A549 (cell line): ENCODE measurements around the gene LOX. TPM values are rescaled to one million over a fixed set of nuclear protein-coding genes. Genes with fewer than 3 reads are reported as not detected.

Experiments used
- ATAC-seq, 2 experiments: fragments of 200-7000 bp in 1 of 2; fragments of >200 bp in 1 of 2; cut with Nextera tagmentation in 1 of 2; cut with Tn5 transposase in 1 of 2; 3 replicates each; pipeline versions ENCODE4 v1.8.0 to v1.9.1; 2018 to 2020; ENCODE audit warnings: mild to moderate bottlenecking in 1 of 2, moderate library complexity in 1 of 2
- CTCF ChIA-PET: fragments of 300-600 bp; sonication (Branson Sonifier 250); formaldehyde crosslinking; extraction: SDS; loops from one replicate; lab custom pipeline; 2021; ENCODE audit warnings: antibody characterized with exemption, inconsistent platforms; lab: Yijun Ruan, JAX
- POLR2A ChIA-PET: fragments of 350-600 bp; formaldehyde crosslinking; extraction: SDS; loops from one replicate; lab custom pipeline; 2021; ENCODE audit warnings: antibody characterized with exemption, inconsistent platforms; lab: Yijun Ruan, JAX
- DNase-seq, 2 experiments: peaks; one replicate each; pipeline versions ENCODE4 v3.0.0 to v3.0.0-alpha.2; 2011 to 2016; ENCODE audit warnings: low read depth in 1 of 2, low spot score in 1 of 2
- FAIRE-seq: peaks from 2 replicates; lab custom pipeline; 2011; peaks lifted over from hg19 to GRCh38; lab: Jason Lieb, UNC
- H3K27ac ChIP-seq, 2 experiments: fragments of >200 bp; sonication (Bioruptor Twin); formaldehyde crosslinking; 3 replicates each; pipeline ENCODE4 v1.5.1; 2016 to 2017
- H3K4me1 ChIP-seq: fragments of >200 bp; sonication (Bioruptor Twin); formaldehyde crosslinking; 3 replicates; pipeline ENCODE4 v1.6.1; 2016
- H3K4me2 ChIP-seq: fragments of >200 bp; sonication (Bioruptor Twin); formaldehyde crosslinking; 3 replicates; pipeline ENCODE4 v1.6.1; 2016
- H3K4me3 ChIP-seq: fragments of >200 bp; sonication (Bioruptor Twin); formaldehyde crosslinking; 3 replicates; pipeline ENCODE4 v1.5.1; 2016
- H3K9me3 ChIP-seq: fragments of >200 bp; sonication (Bioruptor Twin); formaldehyde crosslinking; 3 replicates; pipeline ENCODE4 v1.6.1; 2016
- CEBPB ChIP-seq, 2 experiments: fragments of >200 bp in 1 of 2; sonication (Bioruptor Twin) in 1 of 2; formaldehyde crosslinking in 1 of 2; IDR thresholded peaks; 2 replicates each; pipeline ENCODE4 v1.6.1; 2012 to 2016
- CHD4 ChIP-seq: fragments of 200-600 bp; sonication (generic); IDR thresholded peaks from 2 replicates; pipeline ENCODE4 v1.6.1; 2016; ENCODE audit warnings: antibody characterized with exemption, mild to moderate bottlenecking, borderline replicate concordance
- EHMT2 ChIP-seq: fragments of 200-600 bp; sonication (generic); IDR thresholded peaks from 2 replicates; pipeline ENCODE4 v1.6.1; 2016; ENCODE audit warnings: antibody characterized with exemption, low read depth, mild to moderate bottlenecking, moderate library complexity
- EP300 ChIP-seq, 2 experiments: fragments of >200 bp; sonication (Bioruptor Twin); formaldehyde crosslinking; IDR thresholded peaks; 2 replicates in 1 of 2; 3 replicates in 1 of 2; pipeline ENCODE4 v1.6.1; 2016 to 2017
- ESRRA ChIP-seq: fragments of 150-350 bp; IDR thresholded peaks from 2 replicates; pipeline ENCODE4 v1.6.1; 2014; ENCODE audit warnings: mild to moderate bottlenecking, low read length, borderline replicate concordance
- FOSB ChIP-seq: fragments of 250-450 bp; sonication (Bioruptor Pico); IDR thresholded peaks from 2 replicates; pipeline ENCODE4 v1.5.0; 2020; ENCODE audit warnings: mild to moderate bottlenecking, moderate library complexity
- FOXS1 ChIP-seq: fragments of 250-450 bp; sonication (Bioruptor Pico); IDR thresholded peaks from 2 replicates; pipeline ENCODE4 v1.5.0; 2020; ENCODE audit warnings: mild to moderate bottlenecking, moderate library complexity
- GATA3 ChIP-seq: IDR thresholded peaks from 2 replicates; pipeline ENCODE4 v1.6.1; 2012; ENCODE audit warnings: borderline replicate concordance
- HOXB13 ChIP-seq: fragments of 250-450 bp; sonication (Bioruptor Pico); IDR thresholded peaks from 2 replicates; pipeline ENCODE4 v1.5.0; 2020; ENCODE audit warnings: low read depth, mild to moderate bottlenecking, moderate library complexity
- HOXB5 ChIP-seq: fragments of 250-450 bp; sonication (Bioruptor Pico); IDR thresholded peaks from 2 replicates; pipeline ENCODE4 v1.5.0; 2020; ENCODE audit warnings: mild to moderate bottlenecking, moderate library complexity
- JUN ChIP-seq, 2 experiments: fragments of >200 bp; sonication (Bioruptor Twin); formaldehyde crosslinking; IDR thresholded peaks; 2 replicates in 1 of 2; 3 replicates in 1 of 2; pipeline ENCODE4 v1.6.1; 2016 to 2017
- JUNB ChIP-seq: fragments of >200 bp; sonication (Bioruptor Twin); formaldehyde crosslinking; IDR thresholded peaks from 2 replicates; pipeline ENCODE4 v1.6.1; 2016
- MAFK ChIP-seq: fragments of 450-650 bp; IDR thresholded peaks from 2 replicates; pipeline ENCODE4 v1.6.1; 2014; ENCODE audit not compliant: partially characterized antibody
- NFE2L2 ChIP-seq: fragments of 150-350 bp; conservative IDR thresholded peaks from 2 replicates; pipeline ENCODE4 v1.6.1; 2014; ENCODE audit warnings: low read length
- RARB ChIP-seq: fragments of 250-450 bp; sonication (Bioruptor Pico); IDR thresholded peaks from 2 replicates; pipeline ENCODE4 v1.8.0; 2021; ENCODE audit warnings: mild to moderate bottlenecking, moderate library complexity
- RNF2 ChIP-seq: fragments of 200-600 bp; sonication (generic); IDR thresholded peaks from 2 replicates; pipeline ENCODE4 v1.6.1; 2016; ENCODE audit warnings: low read depth, mild to moderate bottlenecking, antibody characterized with exemption, moderate library complexity, borderline replicate concordance
- SMC3 ChIP-seq: fragments of >200 bp; sonication (Bioruptor Twin); formaldehyde crosslinking; IDR thresholded peaks from 3 replicates; pipeline ENCODE4 v1.6.1; 2018; ENCODE audit warnings: inconsistent platforms
- TFCP2L1 ChIP-seq: fragments of 250-450 bp; sonication (Bioruptor Pico); IDR thresholded peaks from 2 replicates; pipeline ENCODE4 v1.5.0; 2021; ENCODE audit warnings: mild to moderate bottlenecking
- TP53 ChIP-seq: fragments of 250-450 bp; sonication (Bioruptor Pico); IDR thresholded peaks from 2 replicates; pipeline ENCODE4 v1.5.0; 2021; ENCODE audit warnings: mild to moderate bottlenecking, moderate library complexity
- ZFP36 ChIP-seq: fragments of 450-650 bp; IDR thresholded peaks from 2 replicates; pipeline ENCODE4 v1.6.1; 2014; ENCODE audit warnings: borderline replicate concordance; ENCODE audit not compliant: partially characterized antibody
- ZSCAN20 ChIP-seq: fragments of 250-450 bp; sonication (Bioruptor Pico); IDR thresholded peaks from 2 replicates; pipeline ENCODE4 v1.8.0; 2022; ENCODE audit warnings: mild to moderate bottlenecking, moderate library complexity
- WGBS: methylation state at CpG from one replicate; pipeline ENCODE4 v1.1.6; 2017; ENCODE audit errors: missing lambda C conversion rate; 5-methylcytosine and 5-hydroxymethylcytosine counted together
- polyA plus RNA-seq, 4 experiments: library from polyadenylated mRNA; depleted of rRNA in 3 of 4; stranded (reverse); fragments of >200 nt; fragmentation: RNase III in 1 of 4; extraction: RNeasy Plus Mini Kit Qiagen cat#74134 plus additional on column Dnase treatment in 1 of 4; gene quantifications; 2 replicates in 3 of 4; 3 replicates in 1 of 4; pipeline ENCODE4 v1.2.3, GENCODE V29; 2011 to 2017
- TF ChIP-seq, protein P1 (sequence below): IDR thresholded peaks from 2 replicates; pipeline ENCODE4 v1.6.1; 2012

Gene LOX
- polyA plus RNA-seq, 2 of the 4 experiments (the other 2 are of a cell fraction) = 0.34 to 0.36 TPM

DNA sequence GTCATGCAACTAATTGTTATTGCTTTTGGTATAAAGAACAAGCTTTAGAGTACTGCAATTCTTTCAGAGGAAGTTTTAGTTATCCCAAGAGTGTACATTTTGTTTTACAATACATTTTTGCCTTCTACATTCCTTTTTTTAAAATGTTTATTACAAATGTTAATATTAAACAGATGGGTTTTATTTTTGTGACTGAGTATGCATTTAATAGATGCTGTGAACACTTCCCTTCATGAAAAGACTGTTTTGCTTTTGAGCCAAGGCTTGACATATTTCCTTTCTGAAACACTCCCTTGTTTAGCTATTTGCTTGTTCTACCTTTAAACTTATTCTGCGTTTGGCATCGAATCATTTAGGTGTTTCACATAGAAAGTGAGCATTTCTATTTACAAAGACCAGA is 36.4 kb upstream of the LOX start:
- no peak for ATAC-seq
- H3K4me3 ChIP-seq = no peak overlapping the region
- no peak overlapping the region for H3K4me2 ChIP-seq
- H3K27ac ChIP-seq = no peak overlapping the region
- POLR2A ChIA-PET = no interaction called here
- no peak for TF ChIP-seq ESRRA
- TF ChIP-seq, all 56 proteins: peak for 0
- CTCF ChIA-PET = interaction anchor here (1.0 to 2.6 kb wide), 3 partner anchors 12 to 42 kb away, joined by 4 to 9 read pairs (median 5); no protein-coding TSS in a partner anchor
- H3K4me1 ChIP-seq = no peaks in the 10 kb centered on the region
- 42% methylated on average over 2 of the region's 2 CpGs for WGBS
- no peaks in the 10 kb centered on the region for H3K9me3 ChIP-seq
- FAIRE-seq (no peak), DNase-seq (no peak)

DNA sequence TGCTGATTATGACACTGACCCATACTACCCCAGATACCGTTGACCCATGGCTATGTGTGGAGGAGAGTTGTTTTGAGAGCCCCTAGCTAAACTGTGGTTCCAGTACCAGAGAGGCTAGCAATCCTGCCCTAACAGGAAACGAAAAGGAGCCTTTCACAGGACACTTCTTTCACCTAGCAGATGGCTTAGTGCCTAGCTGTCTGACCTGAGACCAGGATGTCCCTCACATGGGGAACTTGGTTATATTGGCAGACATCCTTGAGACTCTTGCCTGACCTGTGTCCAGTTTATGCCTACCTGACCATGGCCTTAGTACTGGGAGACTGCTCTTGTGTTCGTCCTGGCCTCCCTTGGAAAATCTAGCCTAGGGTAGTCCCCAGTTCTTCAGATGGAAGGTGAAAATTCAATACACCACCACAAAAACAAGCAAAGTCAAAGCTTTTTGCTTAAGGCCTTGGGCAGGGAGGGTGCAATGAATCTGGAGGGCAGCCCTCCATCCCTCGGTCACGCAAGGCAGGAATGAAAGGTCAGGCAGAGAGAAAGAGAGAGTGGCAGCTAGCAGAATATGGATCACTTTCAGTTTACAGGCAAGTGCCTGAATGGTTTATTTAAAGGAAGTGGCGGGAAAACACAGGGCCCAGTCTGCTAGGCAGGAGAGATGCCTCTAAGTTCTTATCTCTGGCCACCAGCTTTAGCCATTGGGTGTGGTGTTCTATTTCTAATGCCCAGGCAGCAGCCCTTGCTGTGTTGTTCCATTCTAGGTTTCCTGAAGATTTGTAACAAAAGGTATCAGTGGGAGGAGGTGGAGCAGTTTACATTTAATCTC is 34.9 kb upstream of the LOX start:
- Histone ChIP-seq H3K4me1 (no peaks in the 10 kb centered on the region), H3K4me2 (no peak overlapping the region), H3K4me3 (no peak overlapping the region), H3K9me3 (no peaks in the 10 kb centered on the region), H3K27ac (no peak overlapping the region)
- FAIRE-seq = no peak
- DNase-seq = no peak
- ATAC-seq = no peak
- ChIA-PET POLR2A (no interaction called here), CTCF (interaction anchor here (0.9 to 2.6 kb wide), 5 partner anchors 11 to 83 kb away, joined by 3 to 9 read pairs (median 3); no protein-coding TSS in a partner anchor)
- TF ChIP-seq ZSCAN20 (CRISPR knock-in tag) (no peak), SMC3 (no peak), GATA3 (no peak)
- WGBS = 66% methylated on average over 6 of the region's 6 CpGs

DNA sequence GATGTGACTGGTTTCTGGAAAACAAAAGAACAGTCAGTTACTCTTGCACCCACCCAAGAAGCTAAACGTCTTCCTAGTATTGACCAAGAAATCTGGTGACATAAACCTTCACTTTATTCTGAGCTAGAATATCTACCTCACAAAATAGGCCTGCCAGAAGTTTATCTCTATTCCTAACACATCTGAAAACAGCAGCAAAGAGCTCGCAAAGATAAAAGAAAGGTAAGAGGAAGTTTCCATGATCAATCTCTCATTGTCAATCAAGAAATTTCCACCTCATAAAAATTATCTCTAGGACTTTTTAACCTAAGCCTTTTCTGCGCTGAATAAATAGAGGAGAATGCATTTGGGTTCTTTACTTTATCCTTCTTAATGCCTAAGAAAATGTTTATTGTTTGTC is 34.0 kb upstream of the LOX start:
- no peaks in the 10 kb centered on the region for H3K9me3 ChIP-seq
- DNase-seq (no peak), ATAC-seq (no peak), FAIRE-seq (no peak)
- H3K4me3 ChIP-seq = no peak overlapping the region
- H3K4me1 ChIP-seq = no peaks in the 10 kb centered on the region
- POLR2A ChIA-PET = no interaction called here
- CTCF ChIA-PET = interaction anchor here (1.3 to 1.5 kb wide), 2 partner anchors 13 to 84 kb away, joined by 3 to 4 read pairs; no protein-coding TSS in a partner anchor
- no peak overlapping the region for H3K4me2 ChIP-seq
- H3K27ac ChIP-seq = no peak overlapping the region
- 67% methylated on average over 3 of the region's 3 CpGs for WGBS
- TF ChIP-seq RNF2 (no peak), CEBPB (IDR thresholded peaks at IDR 0.05) (no peak), HOXB5 (no peak), JUNB (no peak), NFE2L2 (no peak), ZSCAN20 (CRISPR knock-in tag) (no peak), TFCP2L1 (CRISPR knock-in tag) (no peak), EHMT2 (no peak), RARB (no peak), EP300 (IDR thresholded peaks at IDR 0.05) (no peak), HOXB13 (CRISPR knock-in tag) (no peak), FOSB (CRISPR knock-in tag) (no peak), FOXS1 (CRISPR knock-in tag) (no peak), MAFK (no peak), TP53 (CRISPR knock-in tag) (no peak), CHD4 (no peak), JUN (IDR thresholded peaks at IDR 0.05) (no peak), ZFP36 (no peak)
- TF ChIP-seq, protein P1, sequence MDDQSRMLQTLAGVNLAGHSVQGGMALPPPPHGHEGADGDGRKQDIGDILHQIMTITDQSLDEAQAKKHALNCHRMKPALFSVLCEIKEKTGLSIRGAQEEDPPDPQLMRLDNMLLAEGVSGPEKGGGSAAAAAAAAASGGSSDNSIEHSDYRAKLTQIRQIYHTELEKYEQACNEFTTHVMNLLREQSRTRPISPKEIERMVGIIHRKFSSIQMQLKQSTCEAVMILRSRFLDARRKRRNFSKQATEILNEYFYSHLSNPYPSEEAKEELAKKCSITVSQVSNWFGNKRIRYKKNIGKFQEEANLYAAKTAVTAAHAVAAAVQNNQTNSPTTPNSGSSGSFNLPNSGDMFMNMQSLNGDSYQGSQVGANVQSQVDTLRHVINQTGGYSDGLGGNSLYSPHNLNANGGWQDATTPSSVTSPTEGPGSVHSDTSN = no peak
- TF ChIP-seq, all 56 proteins: peak for 0
